HL-60/S4 treated with phorbol 12-myristate 13-acetate at 8.2 ng/mL for 4 days and 3 days (cell line): Measurements from ENCODE around the gene KDM8.
"Not testable (repeated sequence)": the region's sequence is repeated elsewhere in the genome, so short reads cannot be mapped to it uniquely, and the experiment has no call there.

Experiments
- in situ Hi-C: fragments of 300-500 bp; cut with MboI; formaldehyde crosslinking; loops from 2 replicates; pipeline ENCODE4 v1.15.0; 2022; ENCODE audit warnings: low sequenced_read_pairs

Gene KDM8

GRCh38 chr16:27239906-27240655 lies 36.8 kb downstream of the KDM8 start:
- in situ Hi-C loops = loop anchor here (10.0 kb wide), 1 partner anchor 135 kb away; no protein-coding TSS in a partner anchor

GRCh38 chr16:27240948-27241531 lies 37.7 kb downstream of the KDM8 start:
- in situ Hi-C loops = no loop called here

- in situ Hi-C loops = no loop called here
Measured at GRCh38 chr16:27241658-27242057, 38.3 kb downstream of the KDM8 start.

GRCh38 chr16:27242398-27242797 lies 39.1 kb downstream of the KDM8 start:
- in situ Hi-C loops = no loop called here

GRCh38 chr16:27242868-27243590 lies 39.7 kb downstream of the KDM8 start:
- in situ Hi-C loops = no loop called here

GRCh38 chr16:27243725-27244362 lies 40.5 kb downstream of the KDM8 start:
- in situ Hi-C loops = no loop called here

GRCh38 chr16:27244363-27244755 lies 41.0 kb downstream of the KDM8 start:
- in situ Hi-C loops = no loop called here

- in situ Hi-C loops = no loop called here
Measured at GRCh38 chr16:27245276-27246172, 42.2 kb downstream of the KDM8 start.

GRCh38 chr16:27246439-27246838 lies 43.1 kb downstream of the KDM8 start:
- in situ Hi-C loops = no loop called here

GRCh38 chr16:27247076-27247475 lies 43.8 kb downstream of the KDM8 start:
- in situ Hi-C loops = not testable (repeated sequence)

GRCh38 chr16:27248036-27248435 lies 44.7 kb downstream of the KDM8 start:
- in situ Hi-C loops = no loop called here

- in situ Hi-C loops = not testable (repeated sequence)
Measured at GRCh38 chr16:27248886-27249285, 45.6 kb downstream of the KDM8 start.

- in situ Hi-C loops = no loop called here
Measured at GRCh38 chr16:27251541-27252205, 48.3 kb downstream of the KDM8 start.

- in situ Hi-C loops = no loop called here
Measured at GRCh38 chr16:27252206-27252585, 48.9 kb downstream of the KDM8 start.

- in situ Hi-C loops = no loop called here
Measured at GRCh38 chr16:27253526-27253930, 50.2 kb downstream of the KDM8 start.

- in situ Hi-C loops = no loop called here
Measured at GRCh38 chr16:27254262-27254811, 51.0 kb downstream of the KDM8 start.

GRCh38 chr16:27256861-27257260 lies 53.5 kb downstream of the KDM8 start:
- in situ Hi-C loops = no loop called here

- in situ Hi-C loops = no loop called here
Measured at GRCh38 chr16:27257271-27257670, 53.9 kb downstream of the KDM8 start.

- in situ Hi-C loops = no loop called here
Measured at GRCh38 chr16:27258241-27258734, 55.0 kb downstream of the KDM8 start.
